B cell (primary cell): ENCODE measurements around the gene FJX1. TPM values are rescaled to one million over a fixed set of nuclear protein-coding genes. Genes with fewer than 3 reads are reported as not detected.

Experiments
- ATAC-seq: fragments of 200-7000 bp; cut with Tn5 transposase; one replicate; pipeline ENCODE4 v1.10.0; 2021; ENCODE audit warnings: low read depth, mild to moderate bottlenecking, moderate number of reproducible peaks, moderate library complexity
- CTCF ChIA-PET: fragments of 350-600 bp; sonication (Branson Sonifier 250); formaldehyde crosslinking; loops from one replicate; lab custom pipeline; 2021; ENCODE audit warnings: antibody characterized with exemption, inconsistent platforms; lab: Charles Lee
- POLR2A ChIA-PET: fragments of 350-600 bp; sonication (Branson Sonifier 250); formaldehyde crosslinking; loops from one replicate; lab custom pipeline; 2021; ENCODE audit warnings: antibody characterized with exemption; lab: Charles Lee
- DNase-seq: peaks from one replicate; pipeline ENCODE4 v3.0.0; 2013
- H2AFZ ChIP-seq: 2 replicates; pipeline ENCODE4 v1.6.1; 2012; ENCODE audit warnings: mild to moderate bottlenecking, low read depth, low read length; ENCODE audit not compliant: insufficient read depth, poor library complexity, severe bottlenecking
- H3K27ac ChIP-seq, 2 donors: 1 replicate in 1 of 2; 2 replicates in 1 of 2; pipeline ENCODE4 v1.5.1; 2012 to 2013; ENCODE audit warnings: low read length in 2 of 2, mild to moderate bottlenecking in 2 of 2, moderate library complexity in 1 of 2
- H3K27me3 ChIP-seq, 4 experiments: fragments of 200-600 bp in 1 of 4; sonication (generic) in 1 of 4; replicated peaks in 1 of 4; 1 replicate in 2 of 4; 2 replicates in 2 of 4; pipeline versions ENCODE4 v1.6.1 to v1.7.0; 2013 to 2016; ENCODE audit warnings: low read length in 3 of 4, mild to moderate bottlenecking in 2 of 4, mixed read lengths in 1 of 4, moderate library complexity in 1 of 4; ENCODE audit not compliant: insufficient read depth in 4 of 4, control insufficient read depth in 3 of 4; ENCODE audit errors: control extremely low read depth in 1 of 4
- H3K36me3 ChIP-seq, 2 experiments: replicated peaks in 1 of 2; 1 replicate in 1 of 2; 2 replicates in 1 of 2; pipeline versions ENCODE4 v1.6.1 to v1.7.1; 2013; ENCODE audit warnings: low read length in 1 of 2; ENCODE audit not compliant: insufficient read depth in 2 of 2, control insufficient read depth in 1 of 2; ENCODE audit errors: control extremely low read depth in 1 of 2, extremely low read depth in 1 of 2
- H3K4me1 ChIP-seq, 2 donors: fragments of 200-600 bp in 1 of 2; sonication (generic) in 1 of 2; 1 replicate in 1 of 2; 2 replicates in 1 of 2; pipeline versions ENCODE4 v1.5.1 to v1.6.1; 2013 to 2017; ENCODE audit warnings: low read length in 2 of 2; ENCODE audit not compliant: control insufficient read depth in 2 of 2, insufficient read depth in 2 of 2
- H3K4me2 ChIP-seq: replicated peaks from 2 replicates; pipeline ENCODE3; 2012; ENCODE audit warnings: mild to moderate bottlenecking, low read depth, low read length; ENCODE audit not compliant: poor library complexity, severe bottlenecking
- H3K4me3 ChIP-seq, 5 experiments: fragments of 200-600 bp in 1 of 5; sonication (generic) in 1 of 5; 1 replicate in 3 of 5; 2 replicates in 2 of 5; pipeline versions ENCODE4 v1.5.1 to v1.7.0; 2011 to 2016; ENCODE audit warnings: low read length in 4 of 5, mild to moderate bottlenecking in 4 of 5, low read depth in 2 of 5, control low read depth in 1 of 5, moderate library complexity in 1 of 5; ENCODE audit not compliant: insufficient read depth in 1 of 5; ENCODE audit errors: control extremely low read depth in 1 of 5, extremely low read depth in 1 of 5
- H3K79me2 ChIP-seq: fragments of 200-600 bp; sonication (generic); one replicate; pipeline ENCODE4 v1.6.0; 2016; ENCODE audit warnings: low read length; ENCODE audit not compliant: control insufficient read depth, insufficient read depth
- H3K9ac ChIP-seq: fragments of 200-600 bp; sonication (generic); 2 replicates; pipeline ENCODE4 v1.6.1; 2017; ENCODE audit warnings: mild to moderate bottlenecking, low read length, moderate library complexity
- H3K9me3 ChIP-seq, 3 donors: one replicate each; pipeline versions ENCODE4 v1.6.1 to v1.7.1; 2013; ENCODE audit warnings: low read length in 2 of 3; ENCODE audit not compliant: control insufficient read depth in 2 of 3, insufficient read depth in 1 of 3; ENCODE audit errors: control extremely low read depth in 1 of 3
- H4K20me1 ChIP-seq: 2 replicates; pipeline ENCODE4 v1.6.0; 2012; ENCODE audit warnings: mild to moderate bottlenecking, low read length; ENCODE audit not compliant: insufficient read depth, control insufficient read depth, poor library complexity, severe bottlenecking
- H3K27ac Mint-ChIP-seq: one replicate; pipeline ENCODE4 v1.8.0; 2021; ENCODE audit warnings: mixed read lengths
- H3K27me3 Mint-ChIP-seq: one replicate; pipeline ENCODE4 v1.8.0; 2021; ENCODE audit warnings: mixed read lengths
- H3K4me1 Mint-ChIP-seq: one replicate; pipeline ENCODE4 v1.8.0; 2021; ENCODE audit warnings: mixed read lengths
- H3K4me3 Mint-ChIP-seq: one replicate; pipeline ENCODE4 v1.8.0; 2021; ENCODE audit warnings: mixed read lengths
- H3K9me3 Mint-ChIP-seq: one replicate; pipeline ENCODE4 v1.8.0; 2022; ENCODE audit warnings: mixed read lengths; ENCODE audit not compliant: insufficient read depth
- CTCF ChIP-seq: fragments of 200-600 bp; IDR thresholded peaks from one replicate; pipeline ENCODE4 v1.8.0; 2022; ENCODE audit warnings: antibody characterized with exemption, mild to moderate bottlenecking
- EZH2 ChIP-seq: IDR thresholded peaks from 2 replicates; pipeline ENCODE4 v1.6.1; 2012; ENCODE audit warnings: borderline replicate concordance, low read depth, mild to moderate bottlenecking, moderate library complexity, low read length; ENCODE audit not compliant: insufficient read depth, poor library complexity, severe bottlenecking
- WGBS: methylation state at CpG from one replicate; pipeline ENCODE4 v1.1.5; 2013; ENCODE audit warnings: missing lambda C conversion rate; ENCODE audit not compliant: insufficient coverage; 5-methylcytosine and 5-hydroxymethylcytosine counted together
- intact Hi-C: fragments of 100-400 bp; cut with micrococcal nuclease; formaldehyde crosslinking; loops from one replicate; pipeline ENCODE4 v1.10.0; 2022
- polyA plus RNA-seq: library from polyadenylated mRNA; depleted of rRNA; stranded (reverse); fragments of >200 nt; gene quantifications from 2 replicates; pipeline ENCODE4 v1.2.3, GENCODE V29; 2012
- total RNA-seq, 2 donors: library from RNA; stranded (reverse); fragments of 120-200 nt in 1 of 2; gene quantifications; 1 replicate in 1 of 2; 2 replicates in 1 of 2; pipeline versions ENCODE4 v1.2.3 to v1.2.4, GENCODE V29; 2013 to 2022

The FJX1 gene
- total and polyA plus RNA-seq, 2 donors (not counting 1 experiment from before 2014, with no cell fraction given) = 0.03 TPM; not detected in 1

- H3K9me3 Mint-ChIP-seq = no peaks in the 10 kb centered on the region
- Histone ChIP-seq H3K4me2 (no peak overlapping the region), H3K79me2 (no peaks in the 10 kb centered on the region), H3K9ac (no peak overlapping the region), H3K27ac (no peak overlapping the region), H2AFZ (no peak overlapping the region), H3K4me3 (no peak overlapping the region), H3K27me3 (peaks cover 0 to 8% (median 2%) of the 10 kb centered on the region in 4 experiments), H4K20me1 (no peaks in the 10 kb centered on the region), H3K36me3 (no peaks in the 10 kb centered on the region), H3K4me1 (no peaks in the 10 kb centered on the region), H3K9me3 (no peaks in the 10 kb centered on the region)
- DNase-seq (no peak), ATAC-seq (no peak)
- H3K4me3 Mint-ChIP-seq = no peak overlapping the region
- intact Hi-C loops = no loop called here
- TF ChIP-seq CTCF = no peak
- TF ChIP-seq EZH2 = no peak
- peaks cover 55% of the 10 kb centered on the region for H3K27me3 Mint-ChIP-seq
- ChIA-PET POLR2A (no interaction called here), CTCF (no interaction called here)
- H3K4me1 Mint-ChIP-seq = no peaks in the 10 kb centered on the region
- 86% methylated on average over 4 of the region's 8 CpGs for WGBS
- no peak overlapping the region for H3K27ac Mint-ChIP-seq
Observed at GRCh38 chr11:35647421-35648093, 29.3 kb downstream of the FJX1 start.

- no CpG with 5 or more reads among the region's 1 CpG for WGBS
- H4K20me1 ChIP-seq = no peaks in the 10 kb centered on the region
- H3K27me3 Mint-ChIP-seq = peaks cover 63% of the 10 kb centered on the region
- intact Hi-C loops = no loop called here
- ATAC-seq (no peak), DNase-seq (no peak)
- H3K9me3 ChIP-seq = no peaks in the 10 kb centered on the region
- ChIA-PET CTCF (no interaction called here), POLR2A (no interaction called here)
- no peak overlapping the region for H3K4me2 ChIP-seq
- no peak overlapping the region for H3K27ac ChIP-seq
- H3K4me3 Mint-ChIP-seq = no peak overlapping the region
- H3K79me2 ChIP-seq = no peaks in the 10 kb centered on the region
- H3K4me3 ChIP-seq = no peak overlapping the region
- TF ChIP-seq CTCF (no peak), EZH2 (no peak)
- peaks cover 0 to 7% (median 4%) of the 10 kb centered on the region in 4 experiments for H3K27me3 ChIP-seq
- H3K9ac ChIP-seq = no peak overlapping the region
- no peak overlapping the region for H2AFZ ChIP-seq
- no peaks in the 10 kb centered on the region for H3K9me3 Mint-ChIP-seq
- H3K36me3 ChIP-seq = no peaks in the 10 kb centered on the region
- no peaks in the 10 kb centered on the region for H3K4me1 Mint-ChIP-seq
- no peak overlapping the region for H3K27ac Mint-ChIP-seq
- no peaks in the 10 kb centered on the region for H3K4me1 ChIP-seq
Observed at GRCh38 chr11:35650006-35650405, 31.7 kb downstream of the FJX1 start.
